H1 (cell line): ENCODE measurements around the gene LRRC10. TPM values are rescaled to one million over a fixed set of nuclear protein-coding genes. Genes with fewer than 3 reads are reported as not detected.

Source experiments
- CTCF ChIA-PET: fragments of 300-600 bp; sonication (Branson Sonifier 250); formaldehyde crosslinking; loops from one replicate; lab custom pipeline; 2021; ENCODE audit not compliant: partially characterized antibody; lab: Charles Lee
- POLR2A ChIA-PET: fragments of 300-600 bp; sonication (Branson Sonifier 250); formaldehyde crosslinking; loops from one replicate; lab custom pipeline; 2021; ENCODE audit warnings: inconsistent platforms; ENCODE audit not compliant: partially characterized antibody; lab: Charles Lee
- DNase-seq, 2 experiments: peaks; one replicate each; pipeline versions ENCODE4 v3.0.0 to v3.0.0-alpha.2; 2010 to 2022; ENCODE audit warnings: low spot score in 2 of 2, low read depth in 1 of 2, mixed read lengths in 1 of 2
- FAIRE-seq: peaks from 2 replicates; lab custom pipeline; 2011; peaks lifted over from hg19 to GRCh38; lab: Jason Lieb, UNC
- H2AFZ ChIP-seq: 2 replicates; pipeline ENCODE4 v1.8.1; 2012; ENCODE audit warnings: low read length, inconsistent platforms
- H2AK5ac ChIP-seq: 2 replicates; pipeline ENCODE4 v1.6.1; 2013; ENCODE audit warnings: low read depth, low read length
- H2BK120ac ChIP-seq: replicated peaks from 2 replicates; pipeline ENCODE3; 2013; ENCODE audit warnings: low read depth, low read length, inconsistent platforms
- H2BK12ac ChIP-seq: 2 replicates; pipeline ENCODE4 v1.6.1; 2013; ENCODE audit warnings: low read depth, low read length
- H2BK15ac ChIP-seq: 2 replicates; pipeline ENCODE4 v1.6.1; 2013; ENCODE audit warnings: low read length
- H2BK20ac ChIP-seq: 2 replicates; pipeline ENCODE4 v1.6.1; 2013; ENCODE audit warnings: low read length
- H2BK5ac ChIP-seq: 2 replicates; pipeline ENCODE4 v1.6.1; 2013; ENCODE audit warnings: low read depth, low read length
- H3K14ac ChIP-seq: 2 replicates; pipeline ENCODE4 v1.6.1; 2013; ENCODE audit warnings: inconsistent platforms; ENCODE audit not compliant: insufficient read length
- H3K18ac ChIP-seq: 2 replicates; pipeline ENCODE4 v1.6.1; 2013; ENCODE audit warnings: low read length; ENCODE audit errors: extremely low read depth
- H3K23ac ChIP-seq: 2 replicates; pipeline ENCODE4 v1.6.1; 2013; ENCODE audit warnings: inconsistent platforms; ENCODE audit not compliant: insufficient read length
- H3K23me2 ChIP-seq: 2 replicates; pipeline ENCODE4 v1.6.1; 2013; ENCODE audit warnings: low read depth, low read length
- H3K27ac ChIP-seq: 2 replicates; pipeline ENCODE4 v1.6.1; 2011; ENCODE audit warnings: low read depth, low read length, inconsistent platforms
- H3K27me3 ChIP-seq, 4 experiments: replicated peaks in 1 of 4; 1 replicate in 1 of 4; 2 replicates in 3 of 4; pipeline versions ENCODE4 v1.6.1 to v1.8.1; 2011 to 2013; ENCODE audit warnings: low read length in 3 of 4, mild to moderate bottlenecking in 3 of 4, inconsistent platforms in 2 of 4, mixed read lengths in 2 of 4, moderate library complexity in 1 of 4; ENCODE audit not compliant: control insufficient read depth in 3 of 4, insufficient read depth in 3 of 4; ENCODE audit errors: extremely low read depth in 1 of 4
- H3K36me3 ChIP-seq, 4 experiments: 2 replicates each; pipeline versions ENCODE4 v1.6.1 to v1.8.1; 2011 to 2013; ENCODE audit warnings: mild to moderate bottlenecking in 4 of 4, low read length in 3 of 4, moderate library complexity in 2 of 4, control low read depth in 1 of 4, inconsistent platforms in 1 of 4; ENCODE audit not compliant: insufficient read depth in 4 of 4, control insufficient read depth in 2 of 4
- H3K4ac ChIP-seq: replicated peaks from 2 replicates; pipeline ENCODE3; 2013; ENCODE audit warnings: low read length, low read depth, mixed read lengths, inconsistent platforms; ENCODE audit not compliant: insufficient read length
- H3K4me1 ChIP-seq, 4 experiments: replicated peaks in 1 of 4; 1 replicate in 1 of 4; 2 replicates in 3 of 4; pipeline versions ENCODE4 v1.6.1 to v1.8.1; 2011 to 2013; ENCODE audit warnings: low read length in 3 of 4, inconsistent platforms in 2 of 4, mixed read lengths in 1 of 4; ENCODE audit not compliant: insufficient read depth in 4 of 4, control insufficient read depth in 3 of 4
- H3K4me2 ChIP-seq, 2 experiments: 2 replicates each; pipeline versions ENCODE4 v1.6.1 to v1.8.1; 2011 to 2013; ENCODE audit warnings: low read depth in 2 of 2, low read length in 2 of 2, control low read depth in 1 of 2, inconsistent platforms in 1 of 2, mild to moderate bottlenecking in 1 of 2; ENCODE audit not compliant: insufficient read depth in 1 of 2
- H3K4me3 ChIP-seq, 4 experiments: fragments of 200-600, 300-600 bp in 1 of 4; sonication (generic), shearing (Covaris generic), sonication (Bioruptor Twin) in 1 of 4; 2 replicates each; pipeline versions ENCODE4 v1.5.1 to v1.8.1; 2011 to 2016; ENCODE audit warnings: low read length in 4 of 4, low read depth in 3 of 4, control low read depth in 2 of 4, inconsistent platforms in 2 of 4, mild to moderate bottlenecking in 2 of 4, mixed read lengths in 1 of 4, moderate library complexity in 1 of 4; ENCODE audit not compliant: insufficient read depth in 2 of 4; ENCODE audit errors: extremely low read depth in 1 of 4
- H3K56ac ChIP-seq: replicated peaks from 2 replicates; pipeline ENCODE3; 2013; ENCODE audit warnings: low read depth, mild to moderate bottlenecking, mixed read lengths, low read length, inconsistent platforms; ENCODE audit not compliant: insufficient read length
- H3K79me1 ChIP-seq: 2 replicates; pipeline ENCODE4 v1.6.1; 2013; ENCODE audit warnings: low read depth, low read length, control low read depth
- H3K79me2 ChIP-seq, 2 experiments: 2 replicates each; pipeline versions ENCODE4 v1.6.1 to v1.8.1; 2012 to 2013; ENCODE audit warnings: low read length in 2 of 2, mild to moderate bottlenecking in 2 of 2, inconsistent platforms in 1 of 2; ENCODE audit not compliant: insufficient read depth in 2 of 2, control insufficient read depth in 1 of 2
- H3K9ac ChIP-seq, 4 experiments: replicated peaks in 1 of 4; 1 replicate in 1 of 4; 2 replicates in 3 of 4; pipeline versions ENCODE4 v1.6.1 to v1.8.1; 2011 to 2013; ENCODE audit warnings: low read depth in 3 of 4, low read length in 3 of 4, control low read depth in 2 of 4, mild to moderate bottlenecking in 2 of 4, moderate library complexity in 2 of 4, inconsistent platforms in 1 of 4; ENCODE audit errors: extremely low read depth in 1 of 4
- H3K9me3 ChIP-seq, 2 experiments: 2 replicates each; pipeline versions ENCODE4 v1.6.1 to v1.8.1; 2012 to 2013; ENCODE audit warnings: mild to moderate bottlenecking in 2 of 2, moderate library complexity in 2 of 2, control low read depth in 1 of 2, inconsistent platforms in 1 of 2, low read depth in 1 of 2, low read length in 1 of 2, mixed read lengths in 1 of 2; ENCODE audit not compliant: insufficient read depth in 2 of 2
- H4K20me1 ChIP-seq, 2 experiments: replicated peaks in 1 of 2; 2 replicates each; pipeline versions ENCODE3 to v1.8.1; 2011 to 2013; ENCODE audit warnings: inconsistent platforms in 2 of 2, low read length in 2 of 2, mild to moderate bottlenecking in 1 of 2; ENCODE audit not compliant: insufficient read depth in 2 of 2, control insufficient read depth in 1 of 2
- H4K5ac ChIP-seq: 2 replicates; pipeline ENCODE4 v1.6.1; 2013; ENCODE audit warnings: low read length, low read depth, mixed read lengths, inconsistent platforms; ENCODE audit not compliant: insufficient read length
- H4K8ac ChIP-seq: 2 replicates; pipeline ENCODE4 v1.8.0; 2013; ENCODE audit warnings: mild to moderate bottlenecking, moderate library complexity, low read length, inconsistent platforms; ENCODE audit not compliant: insufficient read depth; ENCODE audit errors: extremely low read depth
- H4K91ac ChIP-seq: replicated peaks from 2 replicates; pipeline ENCODE3; 2013; ENCODE audit warnings: low read length, mixed read lengths, inconsistent platforms; ENCODE audit not compliant: insufficient read length
- BRCA1 ChIP-seq: IDR thresholded peaks from 2 replicates; pipeline ENCODE4 v1.6.1; 2012; ENCODE audit warnings: low read depth, low read length, improper control_type of control experiment
- HDAC6 ChIP-seq: IDR thresholded peaks from one replicate; pipeline ENCODE4 v1.7.1; 2012; ENCODE audit warnings: low read depth, mild to moderate bottlenecking, inconsistent platforms, low read length, moderate library complexity
- SIRT6 ChIP-seq: IDR thresholded peaks from one replicate; pipeline ENCODE4 v1.7.1; 2012; ENCODE audit warnings: low read length, inconsistent platforms
- WGBS, 2 experiments: shearing (Covaris generic) in 1 of 2; methylation state at CpG; one replicate each; pipeline versions ENCODE4 v1.1.6 to v1.1.7; 2013 to 2015; ENCODE audit warnings: low lambda C conversion rate in 2 of 2, mixed read lengths in 2 of 2, inconsistent platforms in 1 of 2, low coverage in 1 of 2, missing lambda C conversion rate in 1 of 2; ENCODE audit not compliant: insufficient replicate concordance in 2 of 2, insufficient coverage in 1 of 2, insufficient read length in 1 of 2; ENCODE audit errors: extremely low coverage in 1 of 2, missing lambda C conversion rate in 1 of 2; 5-methylcytosine and 5-hydroxymethylcytosine counted together
- polyA plus RNA-seq, 7 experiments: library from polyadenylated mRNA; depleted of rRNA in 3 of 7; stranded (reverse) in 5 of 7; unstranded in 2 of 7; fragments of >200 nt in 5 of 7; fragments of 200-250 nt in 2 of 7; gene quantifications; 1 replicate in 5 of 7; 2 replicates in 1 of 7; 4 replicates in 1 of 7; pipeline versions ENCODE4 v1.2.1 to v1.2.3, GENCODE V29; 2011 to 2013; ENCODE audit warnings: missing spikeins in 2 of 7, mixed read lengths in 2 of 7
- total RNA-seq: library from RNA; stranded (reverse); fragmentation: NEBNext Ultra II Directional; extraction: Animal tissue kit (Norgen Biotek cat#: 25700); gene quantifications from 2 replicates; pipeline ENCODE4 v1.2.1, GENCODE V29; 2021

LRRC10 gene
- total and polyA plus RNA-seq, 2 of the 8 experiments (the other 6 are each of a cell fraction or from before 2014, with no cell fraction given), result not detected

DNA sequence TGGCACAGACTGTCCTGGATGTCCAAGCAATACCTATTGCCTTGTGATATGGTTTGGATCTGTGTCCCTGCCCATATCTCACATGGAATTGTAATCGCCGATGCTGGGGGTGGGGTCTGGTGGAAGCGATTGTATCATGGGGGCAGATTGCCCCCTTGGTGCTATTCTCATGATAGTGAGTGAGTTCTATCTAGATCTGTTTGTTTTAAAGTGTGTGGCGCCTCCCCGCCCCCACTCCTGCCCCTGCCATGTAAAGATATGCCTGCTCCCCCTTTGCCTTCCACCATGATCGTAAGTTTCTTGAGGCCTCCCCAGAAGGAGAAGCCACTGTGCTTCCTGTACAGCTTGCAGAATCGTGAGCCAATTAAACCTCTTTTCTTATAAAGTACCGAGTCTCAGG, 16.8 kb upstream of the LRRC10 start:
- H3K36me3 ChIP-seq, result no peaks in the 10 kb centered on the region
- CTCF ChIA-PET, result interaction anchor here (0.5 to 8.3 kb wide), 4 partner anchors 8 to 300 kb away, joined by 3 to 68 read pairs (median 35); no protein-coding TSS in a partner anchor
- POLR2A ChIA-PET, result no interaction called here

More for the DNA sequence above, 16.8 kb upstream of the LRRC10 start:
- Histone ChIP-seq H3K27me3 (no peaks in the 10 kb centered on the region), H4K20me1 (no peaks in the 10 kb centered on the region), H2BK120ac (no peak overlapping the region), H3K23ac (no peak overlapping the region), H2AK5ac (no peak overlapping the region), H3K4ac (no peak overlapping the region), H3K27ac (no peak overlapping the region), H3K4me2 (no peak overlapping the region), H4K5ac (no peak overlapping the region), H2AFZ (no peak overlapping the region), H3K79me2 (no peaks in the 10 kb centered on the region), H2BK5ac (no peak overlapping the region), H4K91ac (no peak overlapping the region), H2BK15ac (no peak overlapping the region), H3K9me3 (no peaks in the 10 kb centered on the region), H3K14ac (no peak overlapping the region), H4K8ac (no peak overlapping the region), H2BK12ac (no peak overlapping the region), H3K4me1 (no peaks in the 10 kb centered on the region), H3K79me1 (no peaks in the 10 kb centered on the region), H3K9ac (no peak overlapping the region), H2BK20ac (no peak overlapping the region), H3K18ac (no peak overlapping the region), H3K56ac (no peak overlapping the region), H3K4me3 (no peak overlapping the region), H3K23me2 (no peaks in the 10 kb centered on the region; the same call in 1 of the 2 replicates)
- WGBS, 2 experiments, result 79% methylated on average over 8 of the region's 8 CpGs; no CpG with 5 or more reads in 1 of the 2 experiments
- TF ChIP-seq BRCA1 (no peak), HDAC6 (no peak), SIRT6 (no peak)
- FAIRE-seq (no peak), DNase-seq (no peak)
